Smooth muscle cell (in vitro differentiated cells): ENCODE measurements around the gene ELOVL5. TPM values are rescaled to one million over a fixed set of nuclear protein-coding genes. Genes with fewer than 3 reads are reported as not detected.

Source experiments
- DNase-seq: peaks from one replicate; lab custom pipeline; 2025; ENCODE audit not compliant: unreplicated experiment; lab: John Stamatoyannopoulos, UW
- H2AFZ ChIP-seq: fragments of 200-600 bp; sonication (generic); 2 replicates; pipeline ENCODE4 v1.6.0; 2016; ENCODE audit warnings: antibody characterized with exemption, low read depth, mild to moderate bottlenecking
- H3F3A ChIP-seq: fragments of 200-600 bp; sonication (generic); 2 replicates; pipeline ENCODE4 v1.6.0; 2017; ENCODE audit warnings: antibody characterized with exemption, low read depth
- H3K27ac ChIP-seq: fragments of 200-600 bp; sonication (generic); 2 replicates; pipeline ENCODE4 v1.5.1; 2016; ENCODE audit warnings: low read depth, mild to moderate bottlenecking
- H3K27me3 ChIP-seq: fragments of 200-600 bp; sonication (generic); 2 replicates; pipeline ENCODE4 v1.6.1; 2016; ENCODE audit warnings: low read depth, mild to moderate bottlenecking
- H3K36me3 ChIP-seq: fragments of 200-600 bp; sonication (generic); 2 replicates; pipeline ENCODE4 v1.5.1; 2016; ENCODE audit warnings: low read depth
- H3K4me1 ChIP-seq: fragments of 200-600 bp; sonication (generic); 2 replicates; pipeline ENCODE4 v1.5.1; 2016; ENCODE audit warnings: low read depth
- H3K4me2 ChIP-seq: fragments of 200-600 bp; sonication (generic); 2 replicates; pipeline ENCODE4 v1.6.0; 2016; ENCODE audit warnings: mild to moderate bottlenecking
- H3K4me3 ChIP-seq: fragments of 200-600 bp; sonication (generic); 2 replicates; pipeline ENCODE4 v1.5.1; 2016; ENCODE audit warnings: mild to moderate bottlenecking
- H3K79me2 ChIP-seq: fragments of 200-600 bp; sonication (generic); 2 replicates; pipeline ENCODE4 v1.6.0; 2016; ENCODE audit warnings: low read depth, mild to moderate bottlenecking
- H3K9ac ChIP-seq: fragments of 200-600 bp; sonication (generic); 2 replicates; pipeline ENCODE4 v1.6.0; 2016; ENCODE audit warnings: low read depth
- H3K9me3 ChIP-seq: fragments of 200-600 bp; sonication (generic); replicated peaks from 2 replicates; pipeline ENCODE4 v1.5.1; 2016; ENCODE audit warnings: low read depth
- H4K20me1 ChIP-seq: fragments of 200-600 bp; sonication (generic); 2 replicates; pipeline ENCODE4 v1.6.0; 2016; ENCODE audit warnings: low read depth
- CTCF ChIP-seq: fragments of 200-600 bp; sonication (generic); IDR thresholded peaks from 2 replicates; pipeline ENCODE4 v1.5.1; 2017; ENCODE audit warnings: borderline replicate concordance, mild to moderate bottlenecking, antibody characterized with exemption; ENCODE audit not compliant: insufficient read depth, poor library complexity, severe bottlenecking
- WGBS: methylation state at CpG from one replicate; pipeline ENCODE4 v1.1.7; 2016; ENCODE audit warnings: low lambda C conversion rate; 5-methylcytosine and 5-hydroxymethylcytosine counted together
- polyA plus RNA-seq: library from polyadenylated mRNA; unstranded; fragments of >200 nt; fragmentation: Nextera tagmentation; extraction: Ambion mirVana; gene quantifications from 2 replicates; pipeline ENCODE4 v1.2.1, GENCODE V29; 2016
- total RNA-seq: library from RNA; depleted of rRNA; stranded (reverse); fragments of >200 nt; gene quantifications from 2 replicates; pipeline ENCODE4 v1.2.3, GENCODE V29; 2014

ELOVL5 gene
- total and polyA plus RNA-seq, 2 experiments from 2014 or later, result 71.9 to 79.2 TPM

GRCh38 chr6:53336070-53336469 lies 12.7 kb downstream of the ELOVL5 start:
- H3K9ac ChIP-seq, result no peak overlapping the region
- no peak for TF ChIP-seq CTCF
- no peak for DNase-seq
- peaks cover 96% of the 10 kb centered on the region for H3K79me2 ChIP-seq
- H4K20me1 ChIP-seq, result peaks cover 100% of the 10 kb centered on the region
- H3K4me3 ChIP-seq, result no peak overlapping the region
- no peak overlapping the region for H3K27ac ChIP-seq
- H3F3A ChIP-seq, result no peaks in the 10 kb centered on the region
- H3K27me3 ChIP-seq, result no peaks in the 10 kb centered on the region
- no peaks in the 10 kb centered on the region for H3K4me1 ChIP-seq
- H3K4me2 ChIP-seq, result no peak overlapping the region
- 92% methylated on average over 4 of the region's 4 CpGs for WGBS
- H3K9me3 ChIP-seq, result no peaks in the 10 kb centered on the region
- no peak overlapping the region for H2AFZ ChIP-seq
- no peaks in the 10 kb centered on the region for H3K36me3 ChIP-seq

GRCh38 chr6:53335224-53335994 lies 13.3 kb downstream of the ELOVL5 start:
- Histone ChIP-seq H3K27ac (no peak overlapping the region), H3K4me2 (no peak overlapping the region), H3K27me3 (no peaks in the 10 kb centered on the region), H3K9me3 (no peaks in the 10 kb centered on the region), H4K20me1 (peaks cover 100% of the 10 kb centered on the region), H3K4me3 (no peak overlapping the region), H3K79me2 (peaks cover 96% of the 10 kb centered on the region), H3K36me3 (no peaks in the 10 kb centered on the region), H3K4me1 (no peaks in the 10 kb centered on the region), H3F3A (no peaks in the 10 kb centered on the region), H3K9ac (no peak overlapping the region), H2AFZ (no peak overlapping the region)
- DNase-seq, result no peak
- TF ChIP-seq CTCF, result no peak
- 78% methylated on average over 12 of the region's 12 CpGs for WGBS

- no peak for DNase-seq
- 86% methylated on average over 5 of the region's 5 CpGs for WGBS
- H4K20me1 ChIP-seq, result peaks cover 97% of the 10 kb centered on the region
Measured at GRCh38 chr6:53333439-53334408, 15.0 kb downstream of the ELOVL5 start.

More at GRCh38 chr6:53333439-53334408, 15.0 kb downstream of the ELOVL5 start:
- H3K4me3 ChIP-seq, result no peak overlapping the region
- no peaks in the 10 kb centered on the region for H3K27me3 ChIP-seq
- TF ChIP-seq CTCF, result no peak
- H3K9me3 ChIP-seq, result no peaks in the 10 kb centered on the region
- H3K36me3 ChIP-seq, result no peaks in the 10 kb centered on the region
- H3K4me1 ChIP-seq, result no peaks in the 10 kb centered on the region
- no peak overlapping the region for H2AFZ ChIP-seq
- H3F3A ChIP-seq, result no peaks in the 10 kb centered on the region
- H3K4me2 ChIP-seq, result no peak overlapping the region
- H3K79me2 ChIP-seq, result peaks cover 92% of the 10 kb centered on the region
- H3K9ac ChIP-seq, result no peak overlapping the region
- H3K27ac ChIP-seq, result no peak overlapping the region
